ENCODE measurements around the gene LSS.
"Not testable (repeated sequence)": the region's sequence is repeated elsewhere in the genome, so short reads cannot be mapped to it uniquely, and the experiment has no call there.

Gene LSS

DNA sequence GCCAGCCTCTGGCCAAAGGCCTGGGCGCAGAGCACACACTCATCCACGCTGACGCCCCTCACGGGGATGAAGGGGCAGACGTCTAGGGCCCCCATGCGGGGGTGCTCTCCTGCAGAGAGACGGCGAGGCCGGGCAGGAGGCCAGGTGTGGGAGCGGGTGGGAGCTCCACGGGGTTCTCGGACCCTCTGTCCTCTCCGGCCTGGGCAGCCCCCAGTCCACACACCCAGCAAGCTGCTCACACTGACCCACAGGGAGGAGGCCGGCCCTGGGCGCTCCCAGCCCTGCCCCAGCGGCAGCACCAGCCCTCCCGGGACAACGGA is 75.7 kb downstream of the LSS start:
- DNase-seq (ENCODE audit: low read depth) = no peak

DNA sequence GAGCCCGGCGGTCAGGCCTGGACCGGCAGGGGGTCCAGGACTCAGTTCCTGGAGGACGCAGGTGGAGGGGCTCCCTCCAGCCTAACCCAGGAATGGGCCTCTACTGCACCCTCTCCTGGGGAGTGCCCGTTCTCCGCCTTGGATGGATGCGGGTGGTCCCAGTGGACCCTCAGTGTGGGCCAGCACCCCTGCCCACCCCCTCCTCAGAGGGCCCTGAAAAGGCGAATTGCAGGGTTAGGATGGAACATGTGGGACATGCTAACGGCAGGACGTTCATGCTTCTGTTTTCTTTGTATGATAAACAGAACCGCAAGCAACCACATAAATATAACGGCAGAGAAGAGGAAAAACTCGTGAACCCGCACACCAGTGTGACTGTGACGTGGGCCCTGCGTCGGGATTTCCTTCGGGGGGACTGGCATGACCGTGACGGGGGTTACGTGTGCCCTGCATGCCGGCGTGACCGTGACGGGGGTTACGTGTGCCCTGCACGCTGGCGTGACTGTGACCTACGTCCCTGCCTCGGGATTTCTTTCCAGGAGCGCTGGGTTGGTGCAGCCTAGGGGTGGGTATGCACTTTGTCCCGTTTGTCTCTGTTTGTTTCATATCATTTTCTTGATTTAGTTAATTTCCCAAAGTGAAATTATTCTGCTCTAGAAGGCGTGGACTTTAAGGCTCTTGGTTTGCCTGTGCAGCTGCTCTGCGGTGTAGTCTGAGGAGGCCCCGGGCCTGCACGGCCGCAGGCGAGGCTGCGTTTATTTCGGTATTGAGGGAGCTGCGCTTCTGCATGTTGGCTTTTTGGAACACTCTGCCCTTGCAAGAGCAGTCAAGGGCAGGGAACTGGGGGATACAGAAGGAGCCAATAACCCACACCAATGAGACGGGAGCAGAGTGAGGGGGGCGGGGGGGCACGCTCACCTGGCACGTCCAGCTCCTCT is 76.3 kb downstream of the LSS start:
- DNase-seq (ENCODE audit: low read depth) = no peak

DNA sequence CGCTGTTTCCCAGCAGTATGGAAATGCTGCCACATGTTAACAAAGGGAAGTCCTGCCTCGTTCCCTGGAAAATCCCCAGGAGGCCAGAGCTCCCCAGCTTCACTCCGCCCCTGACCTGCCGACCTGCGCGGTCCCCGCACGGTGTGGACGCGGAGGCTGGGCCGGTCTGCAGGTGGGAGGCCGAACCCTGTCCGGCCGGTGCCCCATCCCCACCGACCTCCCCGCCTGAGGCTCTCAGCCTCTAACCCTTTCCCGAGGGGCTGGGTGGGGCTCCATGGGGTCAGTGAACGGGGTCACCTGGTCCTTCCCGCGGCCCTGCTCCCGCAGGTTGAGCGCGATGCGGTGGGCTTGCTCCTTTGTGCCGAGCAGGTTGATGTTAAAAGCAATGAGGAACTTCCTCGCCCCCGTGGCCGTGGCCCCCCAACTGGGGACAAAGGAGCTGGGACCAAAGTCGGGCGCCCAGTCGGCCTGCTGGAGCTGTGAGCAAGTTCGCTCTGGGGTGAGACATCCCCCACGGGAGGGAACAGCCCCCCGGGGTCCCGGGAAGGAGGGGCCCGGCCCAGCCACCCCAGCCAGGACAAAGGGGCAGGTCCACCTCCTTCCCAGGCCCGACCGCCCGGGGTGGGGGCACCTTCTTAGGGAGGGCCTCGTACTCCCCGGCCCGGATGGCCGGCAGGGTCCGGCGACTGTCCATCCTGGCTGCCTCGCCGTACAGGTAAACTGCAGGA is 77.1 kb downstream of the LSS start:
- DNase-seq (ENCODE audit: low read depth) = no peak

DNA sequence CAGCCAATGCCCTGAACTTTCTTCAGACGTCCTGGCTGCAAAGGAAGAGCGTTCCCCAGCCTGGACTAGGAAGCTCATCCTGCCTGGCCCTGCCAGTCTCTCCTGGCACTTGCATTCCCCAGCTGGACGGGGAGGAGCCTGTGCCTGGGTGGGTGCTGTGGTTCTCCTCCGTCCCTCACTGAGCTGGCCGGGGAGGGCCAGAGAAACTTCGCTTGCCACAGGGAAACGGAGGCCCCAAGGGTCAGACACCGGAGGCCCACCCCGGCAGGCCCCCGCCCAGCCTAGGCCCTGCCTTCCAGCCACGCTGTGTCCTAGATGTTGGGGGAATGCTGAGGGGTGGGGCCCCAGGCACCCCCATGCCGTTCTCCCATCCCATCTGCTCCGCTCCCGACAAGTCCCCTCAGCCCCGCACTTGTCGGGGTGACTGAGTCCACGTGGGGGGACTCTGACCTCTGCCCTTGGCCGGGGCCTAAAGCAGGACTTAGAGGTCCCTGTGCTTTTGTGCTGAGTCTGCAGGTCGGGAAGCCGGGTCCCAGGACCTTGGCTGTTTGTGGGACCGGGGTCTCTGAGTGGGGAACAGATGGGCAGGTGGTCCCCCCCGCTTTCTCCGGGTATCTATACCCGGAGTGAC is 78.0 kb downstream of the LSS start:
- DNase-seq (ENCODE audit: low read depth) = no peak

DNA sequence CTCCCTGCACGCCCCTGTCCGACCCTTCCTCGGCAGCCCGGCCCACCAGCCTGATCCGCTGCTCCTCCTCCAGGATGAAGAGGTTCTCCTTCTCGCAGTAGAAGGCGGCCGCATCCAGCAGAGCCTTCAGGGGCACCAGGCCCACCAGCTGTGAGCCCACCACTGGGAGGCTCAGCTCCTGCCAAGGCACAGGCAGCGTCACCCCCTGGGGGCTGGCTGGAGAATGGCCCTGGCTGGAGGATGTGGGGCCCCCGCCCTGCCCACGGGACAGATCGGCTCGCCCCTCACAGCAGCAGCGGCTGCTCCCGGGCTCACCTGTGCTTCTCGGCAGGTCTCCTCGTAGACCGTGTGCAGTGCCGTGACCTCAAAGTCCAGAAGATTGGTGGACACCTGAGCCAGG is 78.5 kb downstream of the LSS start:
- no peak for DNase-seq (ENCODE audit: low read depth)

DNA sequence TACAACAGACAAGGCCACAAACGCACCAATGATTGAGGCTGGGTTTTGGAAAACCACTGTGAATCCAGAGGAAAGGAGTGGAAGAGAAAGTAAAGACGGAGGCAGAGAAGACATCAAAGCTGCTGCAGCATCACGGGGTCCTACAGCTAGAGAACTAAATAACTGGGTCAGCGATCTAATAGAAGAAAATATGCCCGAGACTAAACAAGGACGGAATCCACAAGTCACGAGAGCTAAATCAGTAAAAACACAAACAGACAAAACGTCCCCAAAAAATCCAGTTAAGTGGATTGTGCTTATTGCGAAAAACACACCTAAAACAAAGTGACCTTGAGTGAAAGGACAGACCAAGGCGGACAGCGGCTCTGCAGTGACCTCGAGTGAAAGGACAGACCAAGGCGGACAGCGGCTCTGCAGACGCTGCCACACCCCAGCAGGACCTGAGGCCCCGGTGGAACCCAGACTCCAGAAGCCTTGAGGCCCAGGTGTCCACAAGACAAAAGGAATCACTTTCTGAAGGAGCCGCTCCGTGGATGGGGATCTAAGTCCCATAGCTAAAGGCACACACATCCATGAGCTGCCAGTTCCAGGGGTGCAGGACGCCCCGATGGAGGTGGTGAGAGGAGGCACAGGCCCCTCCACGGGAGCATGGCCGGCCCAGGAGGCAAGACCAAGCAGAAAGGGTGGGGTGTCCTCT is 79.2 kb downstream of the LSS start:
- no peak for DNase-seq (ENCODE audit: low read depth)

DNA sequence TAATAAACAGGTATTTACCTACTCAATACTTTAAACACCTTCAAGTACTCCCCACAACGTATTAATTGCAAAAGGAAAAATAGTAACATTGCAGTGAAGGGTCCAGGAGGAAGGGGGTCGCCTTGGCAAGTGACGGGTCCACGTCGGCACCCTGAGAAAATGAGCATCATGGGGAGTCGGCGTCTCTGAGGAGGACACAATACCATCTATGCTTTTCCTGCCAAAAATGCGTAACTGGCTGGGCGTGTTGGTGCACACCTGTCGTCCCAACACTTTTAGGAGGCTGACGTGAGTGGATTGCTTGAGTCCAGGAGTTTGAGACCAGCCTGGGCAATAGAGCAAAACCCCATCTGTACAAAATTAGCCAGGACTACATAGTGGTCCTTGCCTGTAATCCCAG is 80.5 kb downstream of the LSS start:
- DNase-seq (ENCODE audit: low read depth) = no peak

DNA sequence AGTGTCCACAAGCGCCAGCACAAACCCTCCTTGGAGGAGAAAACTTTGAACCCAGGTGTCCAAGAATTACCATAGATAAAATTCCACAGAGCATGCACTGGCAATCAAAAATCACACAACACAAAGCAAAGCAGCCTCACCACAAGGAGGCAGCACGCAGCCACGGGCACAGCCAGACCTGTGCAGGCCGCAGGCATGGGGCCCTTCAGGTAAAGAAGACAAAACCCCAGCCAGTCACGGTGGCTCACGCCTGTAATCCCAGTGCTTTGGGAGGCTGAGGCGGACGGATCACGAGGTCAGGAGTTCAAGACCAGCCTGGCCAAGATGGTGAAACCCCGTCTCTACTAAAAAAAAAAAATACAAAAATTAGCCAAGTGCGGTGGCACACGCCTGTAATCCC is 81.1 kb downstream of the LSS start:
- peak; percentile 17 for DNase-seq (ENCODE audit: low read depth)

DNA sequence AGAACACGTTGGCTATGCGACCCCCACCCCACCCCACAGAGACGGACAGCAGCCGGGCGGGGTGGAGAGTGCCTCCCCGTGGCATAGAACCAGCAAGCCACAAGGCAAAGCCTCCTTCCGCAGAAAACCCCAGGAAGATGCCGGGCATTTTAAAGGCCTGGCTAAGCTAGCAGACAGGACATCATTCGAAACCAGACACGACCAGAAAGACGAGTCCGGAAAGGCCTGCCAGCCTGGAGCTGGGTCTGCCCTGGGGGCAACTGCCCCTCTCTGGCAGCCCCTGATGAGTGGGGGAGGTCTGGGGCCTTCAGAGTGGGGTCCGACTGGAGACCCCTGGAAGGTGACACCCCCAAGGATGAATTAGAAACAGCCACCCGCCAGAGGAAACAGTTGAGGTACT is 81.7 kb downstream of the LSS start:
- DNase-seq (ENCODE audit: low read depth) = no peak

DNA sequence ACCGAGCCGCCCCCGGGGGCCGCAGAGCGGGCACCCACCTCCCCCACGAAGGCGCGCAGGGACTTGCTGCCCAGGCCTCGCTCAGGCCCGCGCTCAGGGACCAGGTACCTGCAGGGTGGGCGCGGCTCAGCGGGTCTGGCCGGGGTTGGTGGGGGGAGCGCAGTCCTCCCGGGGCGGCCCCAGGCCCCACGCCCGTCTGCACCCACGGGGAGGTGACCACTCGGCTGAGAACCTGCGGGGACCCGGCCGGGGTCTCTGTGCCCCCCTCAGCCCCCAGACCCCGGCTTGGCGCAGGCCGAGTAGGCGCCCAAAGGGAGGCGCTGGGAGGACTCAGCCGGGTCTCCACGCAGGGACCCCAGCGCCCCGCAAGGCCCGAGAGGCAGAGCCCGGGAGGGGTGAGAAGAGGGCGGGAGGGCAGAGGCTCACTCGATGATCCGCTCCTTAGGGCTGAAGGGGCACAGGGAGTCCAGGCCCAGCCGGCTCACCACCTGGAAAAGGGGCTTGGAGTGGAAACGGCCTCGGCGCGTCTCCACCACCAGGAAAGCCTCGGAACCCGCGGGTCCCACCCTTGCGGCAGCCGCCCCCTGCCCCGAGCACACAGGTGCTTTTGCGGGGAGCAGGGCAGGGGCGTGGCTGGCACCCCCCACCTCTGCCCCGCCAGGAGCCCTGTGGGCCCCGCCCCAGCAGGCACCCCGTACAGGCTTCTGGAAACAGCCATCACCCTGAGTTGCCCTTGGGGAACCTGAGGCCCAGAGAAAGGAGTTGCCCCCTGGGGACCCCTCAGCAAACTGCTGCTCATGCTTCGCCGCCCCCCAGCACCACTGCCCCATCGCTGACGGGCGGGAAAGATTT is 82.5 kb downstream of the LSS start:
- DNase-seq (ENCODE audit: low read depth) = no peak

DNA sequence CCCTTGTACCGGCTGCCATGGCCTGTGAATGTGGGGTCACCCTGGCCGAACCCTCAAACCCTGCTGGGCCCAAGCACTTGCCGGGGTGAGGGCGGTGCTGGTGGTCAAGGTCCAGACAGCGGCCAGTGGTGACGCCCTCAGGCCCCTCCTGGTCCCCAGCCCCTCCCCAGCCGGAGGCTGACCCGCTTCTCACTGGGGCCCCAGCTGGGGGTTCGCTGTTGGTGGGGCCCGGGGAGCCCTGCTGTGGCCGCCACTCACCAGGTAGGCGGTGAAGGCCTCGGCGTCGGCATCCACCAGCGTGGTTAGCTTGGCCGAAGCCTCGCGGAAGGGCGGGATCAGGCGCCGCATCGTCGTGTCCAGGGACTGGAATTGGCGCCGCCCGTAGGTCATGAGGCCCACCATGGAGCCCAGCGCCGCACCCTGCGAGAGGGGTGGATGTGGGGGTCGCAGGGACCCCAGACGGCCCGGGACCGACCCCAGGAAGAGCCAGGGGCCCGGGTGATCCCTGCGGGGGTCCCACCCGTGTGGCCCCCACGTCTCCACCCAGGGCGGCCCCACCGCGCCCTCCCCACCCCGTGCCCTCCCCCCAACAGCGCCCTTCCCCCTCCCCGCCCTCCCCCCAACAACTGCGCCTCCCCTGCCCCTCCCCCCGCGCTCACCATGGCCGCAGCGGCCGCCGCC is 83.3 kb downstream of the LSS start:
- no peak for DNase-seq (ENCODE audit: low read depth)

DNA sequence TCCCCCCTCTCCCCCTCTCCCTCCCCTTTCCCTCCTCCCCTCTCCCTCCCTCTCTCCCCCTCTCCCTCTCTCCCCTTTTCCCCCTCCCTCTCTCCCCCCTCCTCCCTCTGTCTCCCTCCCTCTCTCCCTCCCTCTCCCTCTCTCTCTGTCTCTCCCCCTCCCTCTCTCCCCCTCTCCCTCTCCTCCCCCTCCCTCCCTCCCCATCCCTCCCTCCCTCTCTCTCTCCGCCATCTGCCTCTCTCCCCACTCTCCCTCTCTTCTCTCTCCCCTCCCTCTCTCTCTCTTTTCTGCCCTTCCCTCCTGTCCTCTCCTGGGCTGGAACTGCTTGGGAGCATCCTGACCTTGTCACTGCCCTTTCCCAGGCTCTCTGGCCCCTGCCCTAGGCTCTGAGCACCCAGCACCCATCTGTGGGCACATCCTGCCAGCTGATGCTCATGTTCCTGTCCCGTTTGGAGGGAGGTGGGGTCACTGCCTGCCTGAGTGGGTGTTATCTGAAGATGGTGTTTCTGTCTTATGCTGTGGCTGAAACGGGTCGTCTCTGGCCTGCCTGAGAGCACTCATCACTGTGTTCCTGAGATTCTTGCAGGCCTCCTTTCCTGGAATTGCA is 84.0 kb downstream of the LSS start:
- DNase-seq (ENCODE audit: low read depth) = no peak

DNA sequence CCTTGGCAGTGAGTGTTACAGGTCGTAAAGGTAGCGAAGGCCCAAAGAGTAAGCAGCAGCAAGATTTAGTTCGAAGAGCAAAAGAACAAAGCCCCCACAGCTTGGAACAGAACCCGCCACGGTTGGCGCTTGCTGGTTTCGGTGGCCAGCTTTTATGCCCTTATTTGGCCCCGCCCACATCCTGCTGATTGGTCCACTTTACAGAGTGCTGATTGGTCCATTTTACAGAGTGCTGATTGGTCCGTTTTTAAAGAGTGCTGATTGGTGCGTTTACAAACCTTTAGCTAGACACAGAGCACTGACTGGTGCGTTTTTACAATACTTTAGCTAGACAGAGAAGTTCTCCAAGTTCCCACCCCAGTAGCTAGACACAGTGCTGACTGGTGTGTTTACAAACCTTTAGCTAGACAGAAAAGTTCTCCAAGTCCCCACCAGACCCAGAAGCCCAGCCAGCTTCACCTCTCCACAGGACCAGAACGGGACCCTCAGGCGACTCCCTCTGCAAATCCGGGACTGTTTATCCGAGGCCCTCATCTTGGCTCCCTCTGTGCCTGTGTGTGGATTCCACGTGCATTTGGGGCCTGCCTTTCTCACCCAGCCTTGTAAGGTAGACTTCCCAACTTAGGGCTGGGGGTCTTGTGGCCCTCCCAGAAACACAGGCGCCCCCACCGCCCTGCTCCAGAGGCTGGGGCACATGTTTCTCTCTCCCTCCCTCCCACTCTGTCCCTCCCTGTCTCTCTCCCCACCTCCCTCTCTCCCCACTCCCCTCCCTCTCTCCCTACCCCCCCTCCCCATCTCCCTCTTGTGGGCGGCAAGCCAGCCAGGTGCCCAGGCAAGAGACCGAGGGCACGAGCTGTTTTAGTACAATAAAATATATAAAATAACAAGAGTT is 85.7 kb downstream of the LSS start:
- DNase-seq (ENCODE audit: low read depth) = no peak

DNA sequence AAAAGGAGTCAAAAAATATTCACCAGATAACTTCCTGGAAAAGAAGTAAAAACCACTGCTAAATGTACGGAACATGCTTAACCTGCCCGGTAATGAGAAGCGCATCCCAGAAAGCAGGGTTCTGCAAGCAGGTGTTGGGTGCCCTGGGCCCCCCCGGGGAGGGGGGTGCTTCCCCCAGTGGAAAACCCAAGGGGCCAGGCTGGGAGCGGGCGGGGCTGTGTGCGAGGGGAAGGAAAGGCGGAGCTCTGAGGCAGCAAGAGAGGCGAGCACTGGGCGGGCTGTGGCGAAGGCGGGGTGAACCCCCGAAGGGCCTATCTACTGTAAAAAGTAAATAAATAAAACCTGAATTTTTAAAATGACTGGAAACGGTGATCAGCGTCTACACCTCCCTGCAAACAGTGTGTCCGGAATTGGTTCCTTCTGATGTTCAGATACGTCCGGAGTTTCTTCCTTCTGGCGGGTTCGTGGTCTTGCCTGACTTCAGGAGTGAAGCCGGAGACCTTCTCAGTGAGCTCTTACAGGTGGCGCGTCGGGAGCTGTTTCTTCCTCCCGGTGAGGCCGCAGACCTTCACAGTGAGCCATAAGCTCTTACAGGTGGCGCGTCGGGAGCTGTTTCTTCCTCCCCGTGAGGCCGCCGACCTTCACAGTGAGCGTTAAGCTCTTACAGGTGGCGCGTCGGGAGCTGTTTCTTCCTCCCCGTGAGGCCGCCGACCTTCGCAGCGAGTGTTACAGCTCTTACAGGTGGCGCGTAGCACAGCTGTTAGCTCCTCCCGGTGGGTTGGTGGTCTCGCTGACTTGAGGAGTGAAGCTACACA is 86.6 kb downstream of the LSS start:
- no peak for DNase-seq (ENCODE audit: low read depth)

DNA sequence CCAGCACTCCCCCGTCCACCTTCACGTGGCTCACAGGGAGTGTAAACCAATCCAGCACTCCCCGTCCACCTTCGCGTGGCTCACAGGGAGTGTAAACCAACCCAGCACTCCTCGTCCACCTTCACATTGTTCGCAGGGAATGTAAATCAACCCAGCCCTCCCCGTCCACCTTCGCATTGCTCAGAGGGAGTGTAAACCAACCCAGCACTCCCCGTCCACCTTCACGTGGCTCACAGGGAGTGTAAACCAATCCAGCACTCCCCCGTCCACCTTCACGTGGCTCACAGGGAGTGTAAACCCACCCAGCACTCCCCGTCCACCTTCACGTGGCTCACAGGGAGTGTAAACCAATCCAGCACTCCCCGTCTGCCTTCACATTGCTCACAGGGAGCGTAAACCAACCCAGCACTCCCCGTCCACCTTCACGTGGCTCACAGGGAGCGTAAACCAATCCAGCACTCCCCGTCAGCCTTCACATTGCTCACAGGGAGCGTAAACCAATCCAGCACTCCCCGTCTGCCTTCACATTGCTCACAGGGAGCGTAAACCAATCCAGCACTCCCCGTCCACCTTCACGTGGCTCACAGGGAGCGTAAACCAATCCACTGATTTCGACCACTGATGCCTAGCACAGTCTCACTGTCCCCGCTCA is 88.1 kb downstream of the LSS start:
- not testable (repeated sequence) for DNase-seq (ENCODE audit: low read depth)

DNA sequence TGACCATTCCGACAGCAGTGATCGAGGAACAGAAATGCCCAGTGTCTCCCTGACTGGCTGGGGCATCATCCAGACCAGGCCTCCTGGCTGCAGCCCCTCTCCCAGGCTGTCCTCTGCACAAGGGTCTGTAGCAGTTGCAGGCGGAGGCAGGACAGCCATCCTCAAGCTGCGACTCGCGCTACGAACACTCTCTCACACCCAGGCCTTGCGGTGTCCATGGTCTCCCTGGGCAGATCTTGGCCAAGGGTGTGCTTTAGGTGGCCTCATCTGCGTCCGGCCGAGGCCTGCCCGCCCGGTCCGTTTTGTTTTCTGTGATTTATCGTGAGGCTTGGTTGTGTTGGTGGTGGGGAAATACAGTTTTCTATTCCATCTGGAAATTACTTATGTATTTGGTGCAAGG is 88.9 kb downstream of the LSS start:
- no peak for DNase-seq (ENCODE audit: low read depth)

DNA sequence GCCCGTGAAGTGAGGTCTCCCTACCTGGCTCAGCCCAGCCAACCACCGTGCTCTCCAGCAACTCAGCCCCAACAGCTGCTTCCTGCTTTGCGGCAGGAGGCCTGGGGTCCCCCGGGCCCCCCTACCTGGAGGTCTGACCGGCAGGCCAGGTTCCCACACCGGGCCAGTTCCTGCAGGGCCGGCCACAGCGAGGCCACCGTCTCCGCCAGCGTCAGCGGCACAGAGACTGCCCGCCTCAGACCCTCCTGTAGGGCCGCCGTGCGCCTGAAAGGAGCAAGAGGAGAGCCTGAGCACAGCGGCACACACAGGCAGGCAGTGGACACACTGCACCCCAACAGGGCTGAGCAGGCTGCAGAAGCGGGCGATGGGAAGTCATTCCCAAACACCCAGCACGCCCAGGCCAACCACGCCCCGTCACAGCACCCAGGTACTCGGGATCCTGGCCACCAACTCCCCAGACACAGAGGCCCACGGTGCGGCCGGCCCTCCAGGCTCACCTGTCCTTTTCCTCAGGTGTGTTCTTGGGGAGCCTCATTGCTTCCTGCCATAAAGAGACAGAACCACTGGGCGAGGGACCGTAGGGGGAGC is 90.1 kb downstream of the LSS start:
- DNase-seq (ENCODE audit: low read depth) = no peak

Measured in stimulated activated CD4-positive, alpha-beta T cell treated with anti-CD3 and anti-CD28 coated beads, Interleukin-2, amount 100 ng/mL, for 4 hours (primary cell).